Anterior cingulate cortex (tissue), 58 donors: ENCODE data around the gene FBXO47.
A peak's percentile ranks its signal among the peaks of the same experiment; 100 is the strongest.

Source experiments
- DNase-seq, 58 donors: peaks; one replicate each; lab custom pipeline; 2025; lab: John Stamatoyannopoulos, UW

Gene FBXO47, protein sequence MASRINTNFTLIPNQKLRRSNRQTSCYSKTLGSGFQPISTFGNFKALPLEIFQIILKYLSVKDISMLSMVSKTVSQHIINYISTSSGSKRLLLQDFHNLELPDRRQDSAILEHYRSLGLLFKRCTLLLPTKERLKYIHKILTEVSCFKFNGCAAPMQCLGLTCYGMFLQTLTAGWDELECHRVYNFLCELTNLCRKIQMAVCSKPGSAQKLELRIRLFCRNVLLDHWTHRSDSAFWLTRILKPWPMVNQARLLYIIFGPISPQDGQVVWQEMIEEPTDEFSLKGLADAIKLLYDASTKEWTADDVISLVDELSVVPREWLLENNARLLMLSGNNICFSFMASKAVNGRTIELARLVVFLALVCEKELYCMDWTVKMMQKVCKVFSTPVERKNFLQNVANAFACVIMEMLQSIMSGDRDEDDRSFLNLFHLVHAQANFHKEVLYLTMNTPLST

DNA sequence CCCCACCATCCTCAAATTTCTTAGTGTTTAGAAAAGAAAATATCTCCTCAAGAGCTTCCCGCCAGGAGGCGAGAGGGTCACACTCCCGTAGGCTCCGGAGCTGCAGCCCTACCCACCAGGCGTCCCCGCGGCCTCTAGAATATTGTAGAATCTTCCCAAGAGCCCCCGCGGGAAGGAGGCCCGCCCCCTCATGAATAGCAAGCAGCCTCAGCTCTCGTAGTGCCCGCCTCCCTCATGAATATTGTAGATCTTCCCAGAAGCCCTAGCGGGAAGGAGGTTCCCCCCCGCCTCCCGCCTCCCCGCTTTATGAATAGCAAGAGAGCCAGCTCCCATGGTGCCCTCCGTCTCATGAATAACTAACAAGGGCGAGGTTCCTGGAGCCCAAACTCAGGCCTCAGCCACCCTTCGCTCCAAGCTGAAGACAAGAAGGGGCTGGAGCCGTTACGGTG, at the start of gene FBXO47:
TSS of gene FBXO47 (minus strand) at position 114 of the 449 bp plus-strand sequence. CDS start 4,378 bp downstream, outside the sequence.
- DNase-seq = peak; percentile 6 to 91 (median 76)

DNA sequence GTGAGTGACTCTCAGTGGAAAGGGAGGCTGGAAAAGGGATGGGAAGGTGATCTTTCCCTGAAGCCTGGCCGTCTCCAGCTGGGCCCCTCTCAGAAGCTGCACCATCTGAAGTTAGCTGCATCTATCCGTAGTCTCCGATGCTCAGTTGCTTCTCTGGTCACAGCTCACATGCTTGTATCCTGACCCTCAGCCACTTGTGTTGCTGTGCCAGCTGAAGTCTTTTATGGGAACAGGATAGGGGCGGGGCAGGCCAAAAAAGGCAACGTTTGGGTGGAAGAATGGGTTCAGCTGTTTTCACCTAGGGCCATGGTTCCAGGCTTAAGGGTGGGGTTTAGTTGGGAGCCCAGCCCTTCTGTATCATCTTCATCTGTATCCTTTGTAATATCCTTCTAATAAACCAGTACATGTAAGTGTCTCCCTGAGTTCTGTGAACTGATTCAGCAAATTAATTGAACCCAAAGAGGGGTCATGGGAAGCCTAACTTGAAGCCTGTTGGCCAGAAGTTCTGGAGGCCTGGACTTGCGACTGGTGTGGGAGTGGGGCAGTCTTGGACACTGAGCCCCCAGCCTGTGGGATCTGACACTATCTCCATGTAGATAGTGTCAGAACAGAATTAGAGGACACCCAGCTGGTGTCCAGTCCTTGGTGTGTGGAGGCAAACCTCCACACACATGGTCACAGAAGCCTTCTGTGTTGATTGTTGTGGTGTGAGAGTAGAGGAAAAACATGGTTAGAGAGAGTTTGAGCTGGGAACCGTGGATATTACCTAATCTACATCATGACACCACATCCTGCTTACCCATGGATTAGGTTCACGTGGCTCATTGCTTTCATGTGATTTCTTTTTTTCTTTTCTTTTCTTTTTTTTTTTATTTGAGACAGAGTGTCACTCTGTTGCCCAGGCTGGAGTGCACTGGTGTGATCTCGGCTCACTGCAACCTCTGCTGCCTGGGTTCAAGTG, 49.3 kb upstream of the FBXO47 start:
- no peak for DNase-seq

DNA sequence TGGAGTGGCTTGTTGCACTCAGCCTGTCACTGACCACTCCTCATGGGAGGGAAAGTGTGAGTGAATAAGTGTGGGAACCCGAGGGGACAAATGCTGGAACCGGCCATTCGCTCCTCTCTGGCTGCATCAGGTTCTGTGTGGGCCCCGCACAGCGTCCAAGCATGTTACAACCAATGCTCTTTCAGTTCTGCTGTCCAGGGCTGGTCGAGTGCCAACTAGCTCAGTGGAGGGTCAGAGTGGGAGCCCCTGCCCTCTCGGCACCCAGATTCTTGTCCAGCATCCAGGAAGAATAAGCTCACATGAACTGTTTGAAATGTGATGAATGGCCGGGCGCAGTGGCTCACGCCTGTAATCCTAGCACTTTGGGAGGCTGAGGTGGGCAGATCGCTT, 48.3 kb upstream of the FBXO47 start:
- no peak for DNase-seq

DNA sequence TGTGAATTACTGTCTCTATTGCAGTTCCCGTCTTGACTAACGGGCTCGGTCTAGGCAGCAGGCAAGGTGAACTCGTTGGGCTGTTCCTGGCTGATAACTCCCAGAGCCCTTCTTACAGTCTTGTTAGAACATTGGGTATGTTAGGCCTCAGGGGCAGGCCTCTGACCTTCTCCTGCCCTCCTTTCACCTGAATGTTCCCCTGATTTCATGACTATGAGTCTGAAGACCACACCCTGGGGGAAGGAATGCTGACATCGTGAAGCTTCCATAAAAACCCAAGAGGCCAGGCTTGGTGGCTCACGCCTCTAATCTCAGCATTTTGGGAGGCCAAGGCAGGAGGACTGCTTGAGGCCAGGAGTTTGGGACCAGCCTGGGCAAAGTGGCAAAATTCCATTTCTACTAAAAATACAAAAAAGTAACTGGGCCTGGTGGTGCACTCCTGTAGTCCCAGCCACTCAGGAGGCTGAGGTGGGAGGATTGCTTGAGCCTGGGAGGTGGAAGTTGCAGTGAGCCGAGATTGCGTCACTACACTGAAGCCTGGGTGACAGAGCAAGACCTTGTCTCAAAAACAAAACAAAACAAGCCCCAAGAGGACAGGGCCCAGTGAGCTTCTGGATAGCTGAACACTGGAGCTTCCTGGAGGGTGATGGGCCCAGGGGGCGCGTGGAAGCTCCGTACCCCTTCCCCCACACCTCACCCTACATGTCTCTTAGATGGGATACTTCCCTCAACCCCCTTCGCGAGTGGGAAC, 47.8 kb upstream of the FBXO47 start:
- no peak for DNase-seq

DNA sequence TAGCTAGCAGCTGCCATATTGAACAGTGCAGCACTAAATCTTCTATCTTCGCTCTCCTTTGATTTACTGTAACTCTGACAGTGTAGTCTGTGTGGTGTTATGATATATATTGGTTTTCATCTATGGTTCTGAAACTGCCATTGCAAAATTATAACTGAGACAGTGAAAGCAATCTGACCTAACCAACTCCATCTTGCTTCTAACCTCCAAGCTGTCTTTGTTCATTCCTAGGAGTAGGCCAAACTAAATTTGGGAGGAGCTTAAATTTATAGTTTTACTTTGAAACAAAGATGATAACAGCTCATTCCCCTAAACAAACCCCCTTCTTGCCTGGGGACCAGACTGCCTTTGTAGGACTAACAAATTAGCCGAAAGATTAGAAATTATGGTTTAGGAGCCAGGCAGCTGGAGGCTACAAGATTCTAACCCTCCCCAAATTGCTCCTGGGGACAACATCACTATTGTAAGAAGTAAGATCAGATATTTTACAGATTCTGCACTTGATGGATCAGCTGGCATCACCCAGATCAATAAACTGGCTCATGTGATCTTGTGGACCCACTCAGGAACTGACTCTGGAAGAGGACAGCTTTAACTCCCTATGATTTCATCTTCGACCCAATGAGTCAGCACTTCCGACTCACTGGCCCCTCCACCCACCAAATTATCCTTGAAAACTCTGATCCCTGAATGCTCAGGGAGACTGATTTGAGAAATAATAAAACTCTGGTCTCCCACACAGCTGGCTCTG, 47.0 kb upstream of the FBXO47 start:
- no peak for DNase-seq

DNA sequence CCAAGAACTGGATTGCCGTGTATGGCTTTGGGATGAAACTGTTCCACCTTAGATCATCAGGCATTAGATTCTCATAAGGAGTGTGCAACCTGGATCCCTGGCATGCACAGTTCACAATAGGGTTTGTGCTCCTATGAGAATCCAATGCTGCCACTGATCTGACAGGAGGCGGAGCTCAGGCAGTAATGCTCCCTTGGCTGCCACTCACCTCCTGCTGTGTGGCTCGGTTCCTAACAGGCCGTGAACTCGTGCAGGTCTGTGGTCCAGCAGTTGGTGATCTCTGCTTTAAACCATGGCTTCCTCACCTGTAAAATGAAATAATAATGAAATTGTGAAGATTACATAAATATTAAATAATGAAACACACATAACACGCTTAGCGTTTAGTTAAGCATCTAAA, 45.5 kb upstream of the FBXO47 start:
- DNase-seq = no peak

DNA sequence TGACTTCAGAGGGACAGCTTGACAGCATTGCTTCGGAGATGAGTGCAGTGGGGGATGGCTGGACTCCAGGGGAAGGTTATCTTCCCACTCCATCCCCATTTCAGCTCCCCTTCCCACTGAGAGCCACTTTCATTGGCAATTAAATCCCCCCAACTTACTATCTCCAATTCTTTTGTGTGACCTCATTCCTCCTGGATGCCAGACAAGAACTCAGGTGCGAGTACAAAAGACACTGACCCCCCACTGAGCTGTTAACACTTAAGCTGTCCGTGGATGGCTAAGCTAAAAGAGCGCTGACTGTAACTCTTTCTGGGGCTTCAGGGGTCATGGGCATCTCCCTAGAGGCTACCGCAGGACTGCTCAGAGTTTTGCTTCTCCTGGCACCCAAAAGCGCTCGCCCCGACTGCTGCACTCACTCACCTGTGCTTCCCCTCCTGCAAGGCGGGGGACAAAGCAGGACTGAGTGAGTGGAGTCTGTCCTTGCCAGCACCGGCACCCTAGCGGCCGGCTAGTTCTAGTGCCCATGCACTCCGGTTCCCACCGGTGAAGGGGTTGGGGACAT, 44.8 kb upstream of the FBXO47 start:
- DNase-seq = no peak

DNA sequence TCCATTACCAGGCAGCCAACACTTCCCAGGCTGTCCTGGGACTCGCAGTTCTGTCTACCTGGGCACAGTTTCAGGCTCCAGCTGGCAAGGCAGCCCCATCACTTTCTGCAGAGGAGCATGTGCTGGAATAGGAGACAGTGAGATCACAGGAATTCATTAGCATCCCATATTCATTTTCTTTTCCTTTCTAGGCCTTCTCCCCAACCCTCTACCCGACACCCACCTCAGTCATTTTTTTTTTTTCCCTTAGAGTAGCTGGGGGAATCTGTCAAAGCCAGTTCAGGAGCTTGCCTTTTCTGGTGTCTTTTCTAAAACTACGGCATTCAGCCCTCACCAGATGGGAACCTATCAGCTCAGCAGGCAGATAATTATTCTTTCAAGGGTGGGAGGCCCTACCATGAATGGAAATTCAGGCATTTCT, 42.4 kb upstream of the FBXO47 start:
- DNase-seq = peak in 4 of 58 donors; percentile 5 to 40 (median 15)

DNA sequence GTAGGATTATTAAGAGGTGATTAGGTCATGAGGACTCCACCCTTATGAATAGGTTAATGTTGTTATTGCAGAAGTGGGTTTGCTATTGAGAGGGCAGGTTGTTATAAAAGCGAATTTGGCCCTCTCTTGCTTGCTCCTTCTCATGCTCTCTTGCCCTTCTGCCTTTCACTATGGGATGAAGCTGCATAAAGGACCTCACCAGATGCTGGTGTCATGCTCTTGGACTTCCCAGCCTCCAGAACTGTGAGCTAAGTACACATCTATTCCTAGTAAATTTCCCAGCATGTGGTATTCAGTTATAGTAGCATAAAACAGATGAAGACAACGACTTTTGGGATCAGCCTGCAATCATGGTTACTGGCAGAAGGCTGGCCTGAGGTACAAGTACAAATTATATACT, 41.4 kb upstream of the FBXO47 start:
- DNase-seq = no peak

DNA sequence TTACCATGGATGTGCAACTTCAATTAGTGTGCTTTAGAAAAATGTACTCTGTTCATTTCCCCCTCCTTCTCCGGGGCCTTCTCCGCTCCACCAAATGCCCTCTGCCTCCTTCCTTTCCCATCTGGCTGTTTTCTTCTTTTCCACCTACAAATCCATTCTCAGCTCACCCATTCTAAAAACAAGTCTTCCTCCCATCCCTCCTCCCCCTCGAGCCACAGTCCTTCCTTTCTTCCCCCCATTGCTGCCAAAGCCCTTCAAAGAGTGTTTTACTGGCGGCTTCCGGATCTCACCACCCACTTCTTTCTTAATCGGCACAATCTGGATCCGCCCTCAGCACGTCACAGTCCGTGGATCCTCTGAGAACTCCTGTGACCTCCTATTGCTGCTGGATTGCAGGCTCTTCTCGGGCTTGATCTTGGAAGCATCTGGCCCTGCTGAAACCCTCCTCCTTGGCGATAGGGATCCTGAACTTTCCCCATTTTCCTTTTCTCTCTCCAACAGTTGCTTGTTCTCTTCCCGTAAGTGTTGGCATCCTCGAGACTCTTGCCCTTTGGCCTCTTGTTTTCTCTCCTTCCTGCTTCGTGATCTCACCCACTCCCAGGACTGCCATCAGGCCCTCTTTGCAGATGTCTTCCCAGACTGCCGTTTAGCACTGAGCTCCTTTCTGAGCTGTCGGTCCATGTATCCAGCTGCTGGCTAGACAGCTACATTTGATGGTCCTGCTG, 36.0 kb upstream of the FBXO47 start:
- peak in 16 of 58 donors; percentile 7 to 46 (median 25) for DNase-seq

DNA sequence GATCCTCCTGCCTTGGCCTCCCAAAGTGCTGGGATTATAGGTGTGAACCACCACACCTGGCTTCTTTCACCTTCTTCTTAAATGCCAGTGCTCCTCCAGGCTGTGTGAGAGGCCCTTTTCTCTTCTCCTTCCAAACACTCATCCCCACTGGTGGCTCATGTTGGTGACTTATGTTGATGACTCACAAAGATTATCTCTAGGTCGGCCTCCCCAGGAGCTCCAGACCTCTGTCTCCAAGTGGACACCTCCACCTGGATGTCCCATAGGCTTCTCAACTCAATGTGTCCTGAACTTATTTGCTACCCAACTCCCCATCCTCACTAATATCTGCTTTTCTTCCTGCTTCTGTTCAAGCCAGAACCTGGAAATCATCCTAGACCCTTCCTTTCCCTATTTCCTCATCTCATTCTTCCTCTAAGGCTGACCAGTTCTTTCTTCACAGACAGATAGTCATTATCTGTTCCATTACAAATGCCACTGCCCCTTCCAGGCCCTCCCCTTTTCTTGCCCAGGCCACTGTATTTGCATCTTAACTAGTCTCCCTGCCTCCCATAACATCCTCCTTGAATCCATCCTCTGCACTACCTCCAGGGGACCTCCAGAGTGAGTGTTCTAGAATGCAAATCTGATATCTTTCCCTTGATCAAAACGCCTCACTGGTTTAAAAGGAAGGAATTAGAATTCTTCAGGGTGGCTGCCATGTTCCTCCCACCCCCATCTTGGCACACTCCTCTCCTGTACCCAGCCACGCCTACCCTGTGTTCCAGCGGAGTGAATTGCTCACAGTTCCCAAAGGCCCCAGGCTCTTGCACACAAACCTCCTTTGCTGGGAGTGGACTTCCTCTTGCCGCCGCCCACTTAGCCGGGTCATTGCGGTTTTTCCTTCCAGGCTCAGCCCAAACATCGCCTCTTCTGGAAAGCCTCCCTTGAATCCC, 34.8 kb upstream of the FBXO47 start:
- DNase-seq = peak in 5 of 58 donors; percentile 4 to 49 (median 13)

DNA sequence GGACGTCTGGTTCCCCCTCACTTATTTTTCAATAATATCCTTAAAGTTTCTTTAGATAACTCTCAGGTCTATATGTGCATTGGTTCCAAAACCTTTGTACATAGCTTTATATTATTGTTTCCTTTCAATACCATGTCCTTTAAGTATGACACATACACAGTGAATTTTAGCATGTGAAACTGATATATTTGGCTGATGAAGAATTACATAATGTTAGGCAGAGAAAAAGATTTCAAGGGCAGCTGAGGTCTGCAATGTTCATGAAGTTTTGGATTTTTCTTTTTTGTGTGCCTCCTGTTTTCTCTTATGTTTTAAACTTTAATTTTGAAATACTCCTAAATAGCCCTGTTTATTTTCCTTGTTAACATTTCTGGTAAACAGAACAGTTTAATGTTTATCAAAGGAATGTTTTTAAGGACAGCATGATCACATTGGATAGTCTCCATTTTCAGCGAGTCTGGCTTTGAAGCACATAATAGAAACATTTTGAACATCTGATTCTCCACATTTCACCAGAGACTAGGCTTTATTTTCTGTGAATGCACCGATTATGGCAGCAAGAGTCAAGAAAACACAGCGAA, 32.9 kb upstream of the FBXO47 start:
- no peak for DNase-seq

DNA sequence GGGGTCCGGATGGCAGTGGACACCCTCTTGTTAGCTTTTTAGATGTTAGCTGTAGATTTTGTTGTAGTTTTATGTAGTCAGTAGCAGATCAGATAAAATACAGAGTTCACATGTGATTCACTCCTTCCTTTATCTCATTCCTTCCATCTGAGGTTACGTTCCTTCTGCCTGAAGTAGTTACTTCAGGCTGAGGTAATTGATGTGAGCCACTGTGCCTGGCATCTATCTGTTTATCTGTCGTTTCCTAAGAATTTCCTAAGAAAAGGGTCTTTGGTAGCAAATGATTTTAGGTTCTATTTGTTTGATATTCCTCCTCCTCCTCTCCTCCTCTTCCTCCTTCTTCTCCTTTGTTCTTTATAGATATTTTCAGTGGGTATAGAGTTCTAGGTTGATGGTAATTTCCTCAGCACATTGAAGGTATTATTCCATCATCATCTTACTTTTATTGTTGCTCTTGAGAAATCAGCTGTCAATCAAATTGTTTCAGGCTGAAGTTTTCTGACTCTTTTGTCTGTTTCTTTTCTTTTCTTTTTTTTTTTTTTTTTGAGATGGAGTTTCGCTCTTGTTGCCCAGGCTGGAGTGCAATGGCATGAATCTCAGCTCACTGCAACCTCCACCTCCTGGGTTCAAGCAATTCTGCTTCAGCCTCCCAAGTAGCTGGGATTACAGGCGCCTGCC, 29.6 kb upstream of the FBXO47 start:
- DNase-seq = no peak

DNA sequence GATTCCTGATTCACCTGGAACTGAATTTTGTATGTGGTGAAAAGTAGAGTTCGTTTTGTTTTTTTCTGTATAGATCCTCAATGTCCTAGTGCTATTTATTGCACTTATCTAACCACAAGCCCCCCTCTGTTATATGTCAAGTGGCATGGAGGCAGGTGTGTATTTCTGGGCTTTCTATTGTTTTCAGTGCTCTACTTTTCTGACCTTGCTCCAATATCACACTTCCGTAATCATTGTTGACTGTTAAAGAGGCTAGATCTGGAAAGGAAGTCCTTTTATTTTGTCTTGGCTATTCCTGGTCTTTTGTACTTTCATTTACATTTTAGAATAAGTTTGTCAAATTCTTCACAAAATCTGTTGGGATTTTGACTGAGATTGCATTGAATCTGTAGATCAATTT, 26.8 kb upstream of the FBXO47 start:
- DNase-seq = no peak

DNA sequence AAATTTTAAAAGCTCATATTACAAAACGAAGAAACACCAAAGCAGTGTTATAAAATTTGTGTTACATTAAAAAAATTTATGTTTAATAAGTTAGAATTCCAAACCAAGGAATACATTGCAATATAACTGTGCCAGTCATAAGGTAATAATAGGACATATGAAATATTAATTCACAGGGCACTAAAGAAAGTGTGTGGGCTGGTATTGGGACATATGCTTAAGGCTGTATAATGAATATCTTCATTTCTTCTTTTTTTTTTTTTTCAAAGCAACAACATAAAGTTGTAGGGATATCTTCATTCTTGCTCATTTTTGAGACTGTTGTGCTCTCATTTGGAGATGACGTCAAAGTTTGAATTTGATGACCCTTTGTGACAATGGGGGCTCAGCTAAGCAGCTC, 17.5 kb upstream of the FBXO47 start:
- DNase-seq = no peak
